IPS-15b (cell line): ENCODE measurements around the gene GTF2I.
"Not testable (repeated sequence)": the region's sequence is repeated elsewhere in the genome, so short reads cannot be mapped to it uniquely, and the experiment has no call there.

ENCODE experiments used
- H3K27me3 ChIP-seq: one replicate; pipeline ENCODE4 v1.6.1; 2013; ENCODE audit warnings: low read length; ENCODE audit not compliant: control insufficient read depth, insufficient read depth
- H3K36me3 ChIP-seq: one replicate; pipeline ENCODE4 v1.6.1; 2013; ENCODE audit warnings: low read length; ENCODE audit not compliant: control insufficient read depth, insufficient read depth
- H3K4me1 ChIP-seq: one replicate; pipeline ENCODE4 v1.6.1; 2013; ENCODE audit warnings: mild to moderate bottlenecking, low read length; ENCODE audit not compliant: control insufficient read depth, insufficient read depth
- H3K4me3 ChIP-seq: one replicate; pipeline ENCODE4 v1.5.1; 2013; ENCODE audit warnings: low read depth, low read length
- H3K9ac ChIP-seq: one replicate; pipeline ENCODE4 v1.6.1; 2013; ENCODE audit warnings: low read depth, mild to moderate bottlenecking, low read length
- H3K9me3 ChIP-seq: one replicate; pipeline ENCODE4 v1.6.1; 2013; ENCODE audit warnings: mild to moderate bottlenecking, low read length; ENCODE audit not compliant: control insufficient read depth, insufficient read depth

The GTF2I gene

DNA sequence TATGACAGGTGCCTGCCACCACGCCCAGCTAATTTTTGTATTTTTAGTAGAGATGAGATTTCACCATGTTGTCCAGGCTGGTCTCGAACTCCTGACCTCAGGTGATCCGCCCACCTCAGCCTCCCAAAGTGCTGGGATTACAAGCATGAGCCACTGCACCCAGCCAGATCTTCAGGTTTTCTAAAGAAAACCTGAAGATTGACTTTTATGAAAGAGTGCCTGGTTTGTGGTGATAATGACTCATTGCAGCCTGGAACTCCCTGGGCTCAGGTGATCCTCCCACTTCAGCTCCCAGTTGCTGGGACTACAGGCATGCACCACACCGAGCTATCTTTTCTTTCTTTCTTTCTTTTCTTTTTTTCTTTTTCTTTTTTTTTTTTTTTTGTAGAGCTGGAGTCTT, 141.1 kb downstream of the GTF2I start:
- H3K9ac ChIP-seq, H3K36me3 ChIP-seq, H3K4me3 ChIP-seq, H3K4me1 ChIP-seq, H3K27me3 ChIP-seq, H3K9me3 ChIP-seq: not testable (repeated sequence)
